Stimulated activated naive B cell treated with anti-CD40 and anti-IgM and Interleukin-4, amounts not matched to agents 10 μg/mL and 1 μg/mL and 100 μg/mL, for 72 hours (primary cell): ENCODE data around the gene CCDC137.

Experiments used
- ATAC-seq, 2 donors: fragments of 150-1000 bp; cut with Tn5 transposase; replicated peaks; 2 replicates each; pipeline ENCODE4 v1.10.0; 2021; ENCODE audit warnings: moderate library complexity in 1 of 2
- DNase-seq: peaks from one replicate; pipeline ENCODE4 v3.0.0; 2021
- H3K27ac Mint-ChIP-seq: one replicate; pipeline ENCODE4 v1.8.0; 2022; ENCODE audit warnings: mild to moderate bottlenecking, mixed read lengths
- H3K27me3 Mint-ChIP-seq, 2 donors: one replicate each; pipeline ENCODE4 v1.8.0; 2022; ENCODE audit warnings: mixed read lengths in 2 of 2
- H3K36me3 Mint-ChIP-seq, 2 donors: one replicate each; pipeline ENCODE4 v1.8.0; 2022; ENCODE audit warnings: mixed read lengths in 2 of 2, mild to moderate bottlenecking in 1 of 2
- H3K4me1 Mint-ChIP-seq, 2 donors: one replicate each; pipeline ENCODE4 v1.8.0; 2022; ENCODE audit warnings: mixed read lengths in 2 of 2, mild to moderate bottlenecking in 1 of 2
- H3K4me3 Mint-ChIP-seq, 2 donors: one replicate each; pipeline ENCODE4 v1.8.0; 2022; ENCODE audit warnings: mild to moderate bottlenecking in 2 of 2, mixed read lengths in 2 of 2, moderate library complexity in 1 of 2
- H3K9me3 Mint-ChIP-seq, 2 donors: one replicate each; pipeline ENCODE4 v1.8.0; 2022; ENCODE audit warnings: mixed read lengths in 2 of 2, mild to moderate bottlenecking in 1 of 2

The CCDC137 gene

GRCh38 chr17:81682565-81683207 is 16.1 kb downstream of the CCDC137 start:
- DNase-seq = no peak
- Mint-ChIP-seq H3K36me3 (peaks cover 25 to 38% of the 10 kb centered on the region in 2 donors), H3K27me3 (no peaks in the 10 kb centered on the region), H3K9me3 (no peaks in the 10 kb centered on the region), H3K27ac (peak overlapping the region; percentile 90), H3K4me3 (peak overlapping the region; percentile 84 to 85), H3K4me1 (peaks cover 29 to 40% of the 10 kb centered on the region in 2 donors)
- ATAC-seq = no peak

GRCh38 chr17:81683208-81683583 is 16.7 kb downstream of the CCDC137 start:
- DNase-seq (no peak), ATAC-seq (peak; percentile 16 to 19)
- peak overlapping the region; percentile 90 for H3K27ac Mint-ChIP-seq
- peaks cover 29 to 41% of the 10 kb centered on the region in 2 donors for H3K4me1 Mint-ChIP-seq
- H3K27me3 Mint-ChIP-seq = no peaks in the 10 kb centered on the region
- peaks cover 26 to 39% of the 10 kb centered on the region in 2 donors for H3K36me3 Mint-ChIP-seq
- peak overlapping the region; percentile 84 to 85 for H3K4me3 Mint-ChIP-seq
- H3K9me3 Mint-ChIP-seq = no peaks in the 10 kb centered on the region

GRCh38 chr17:81683584-81684441 is 17.3 kb downstream of the CCDC137 start, which contains the start of the genes ARL16 and HGS:
Gene ARL16, minus strand, starts transcription at chr17:81683797. Its CDS starts 44 bp downstream, at chr17:81683753.
Gene HGS, plus strand, starts transcription at chr17:81684011. Its CDS starts 56 bp downstream, at chr17:81684067.
- peak; percentile 96 to 97 for ATAC-seq
- Mint-ChIP-seq H3K4me1 (peaks cover 32 to 44% of the 10 kb centered on the region in 2 donors), H3K9me3 (no peaks in the 10 kb centered on the region), H3K36me3 (peaks cover 28 to 43% of the 10 kb centered on the region in 2 donors), H3K27ac (peak within 1 kb of the TSS; percentile 92), H3K27me3 (no peaks in the 10 kb centered on the region), H3K4me3 (peak within 1 kb of the TSS; percentile 84 to 85)
- DNase-seq = peak; percentile 98

- Mint-ChIP-seq H3K4me3 (peak overlapping the region; percentile 84 to 85), H3K36me3 (peaks cover 34 to 46% of the 10 kb centered on the region in 2 donors), H3K9me3 (no peaks in the 10 kb centered on the region), H3K27ac (peak overlapping the region; percentile 92), H3K4me1 (peaks cover 30 to 51% of the 10 kb centered on the region in 2 donors), H3K27me3 (no peaks in the 10 kb centered on the region)
- ATAC-seq (no peak), DNase-seq (no peak)
Observed at GRCh38 chr17:81684442-81684911, 17.9 kb downstream of the CCDC137 start.

DNA sequence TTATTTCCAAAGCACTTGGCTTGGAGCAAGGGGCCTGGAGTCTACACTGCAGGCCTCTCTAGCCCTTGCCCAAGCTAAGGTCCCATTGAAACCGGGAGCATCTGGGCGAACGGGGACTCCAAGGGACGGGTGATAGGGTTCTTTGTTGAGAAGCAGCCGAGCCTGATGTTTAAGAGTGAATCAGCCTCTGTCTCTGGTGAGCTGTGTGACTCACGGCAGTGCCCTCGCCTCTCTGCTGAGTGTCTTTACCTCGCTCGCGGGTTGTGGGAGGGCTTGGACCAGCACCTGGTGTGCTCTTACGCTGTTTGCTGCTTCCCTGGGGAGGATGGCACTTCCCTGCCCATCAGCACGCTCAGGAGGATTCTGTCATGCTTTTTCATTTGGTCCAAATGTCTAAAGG is 18.6 kb downstream of the CCDC137 start:
- Mint-ChIP-seq H3K27me3 (no peaks in the 10 kb centered on the region), H3K4me3 (peak overlapping the region; percentile 84 to 85), H3K27ac (peak overlapping the region; percentile 92), H3K4me1 (peaks cover 30 to 57% of the 10 kb centered on the region in 2 donors), H3K9me3 (no peaks in the 10 kb centered on the region), H3K36me3 (peaks cover 41 to 49% of the 10 kb centered on the region in 2 donors)
- no peak for DNase-seq
- no peak for ATAC-seq

- H3K4me3 Mint-ChIP-seq = no peak overlapping the region
- H3K36me3 Mint-ChIP-seq = peaks cover 44 to 55% of the 10 kb centered on the region in 2 donors
- DNase-seq = no peak
- H3K4me1 Mint-ChIP-seq = peaks cover 29 to 64% of the 10 kb centered on the region in 2 donors
- no peaks in the 10 kb centered on the region for H3K27me3 Mint-ChIP-seq
- H3K27ac Mint-ChIP-seq = peak overlapping the region; percentile 71
- no peak for ATAC-seq
- H3K9me3 Mint-ChIP-seq = no peaks in the 10 kb centered on the region
Observed at GRCh38 chr17:81686614-81687013, 20.1 kb downstream of the CCDC137 start.

DNA sequence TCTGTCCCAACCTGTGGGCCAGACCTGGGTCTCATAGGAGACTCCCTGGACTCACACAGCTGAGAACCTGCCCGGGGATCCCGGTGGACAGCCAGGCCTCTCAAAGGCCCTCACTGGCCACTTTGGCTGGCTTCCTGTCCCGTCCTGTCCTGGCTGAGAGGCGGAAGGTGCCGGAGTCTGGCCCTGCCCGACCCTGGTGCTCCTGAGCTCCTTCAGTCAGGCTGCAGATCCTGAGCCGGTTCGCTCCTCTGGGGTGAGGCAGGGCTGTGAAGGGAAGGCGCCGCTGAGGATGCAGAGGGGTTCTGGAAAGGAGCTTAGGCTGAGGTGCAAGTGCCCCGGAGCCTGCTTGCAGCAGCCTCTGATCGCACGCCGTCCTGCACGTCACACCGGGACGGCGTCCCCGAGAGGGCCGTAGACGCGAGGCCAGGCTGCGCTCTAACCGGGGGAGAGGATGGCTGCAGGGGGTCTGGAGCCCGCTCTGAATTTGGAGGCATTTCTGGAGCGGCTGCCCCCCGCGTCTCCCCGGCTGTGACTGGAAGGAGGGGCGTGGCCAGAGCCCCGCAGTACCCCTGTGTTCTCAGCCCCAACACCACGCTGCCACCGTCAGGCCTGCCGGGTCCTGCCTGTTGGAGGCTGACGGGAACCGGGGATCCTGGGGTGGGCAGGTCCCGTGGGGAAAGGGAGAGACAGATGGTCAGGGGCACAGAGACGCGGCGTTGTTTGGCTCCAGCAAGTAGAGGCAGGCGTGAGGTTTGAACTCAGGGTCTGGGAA is 21.4 kb downstream of the CCDC137 start:
- Mint-ChIP-seq H3K27me3 (no peaks in the 10 kb centered on the region), H3K4me3 (no peak overlapping the region), H3K27ac (no peak overlapping the region), H3K4me1 (peaks cover 24 to 53% of the 10 kb centered on the region in 2 donors), H3K36me3 (peaks cover 41 to 62% of the 10 kb centered on the region in 2 donors), H3K9me3 (no peaks in the 10 kb centered on the region)
- ATAC-seq = no peak
- no peak for DNase-seq

- peaks cover 23 to 51% of the 10 kb centered on the region in 2 donors for H3K4me1 Mint-ChIP-seq
- no peaks in the 10 kb centered on the region for H3K27me3 Mint-ChIP-seq
- peaks cover 41 to 62% of the 10 kb centered on the region in 2 donors for H3K36me3 Mint-ChIP-seq
- DNase-seq (no peak), ATAC-seq (no peak)
- H3K27ac Mint-ChIP-seq = no peak overlapping the region
- no peaks in the 10 kb centered on the region for H3K9me3 Mint-ChIP-seq
- H3K4me3 Mint-ChIP-seq = no peak overlapping the region
Observed at GRCh38 chr17:81688616-81689015, 22.1 kb downstream of the CCDC137 start.

GRCh38 chr17:81690066-81690465 is 23.5 kb downstream of the CCDC137 start:
- Mint-ChIP-seq H3K36me3 (peaks cover 41 to 56% of the 10 kb centered on the region in 2 donors), H3K9me3 (no peaks in the 10 kb centered on the region)

GRCh38 chr17:81690549-81690948 is 24.0 kb downstream of the CCDC137 start:
- peaks cover 37 to 52% of the 10 kb centered on the region in 2 donors for H3K36me3 Mint-ChIP-seq
- DNase-seq (no peak), ATAC-seq (no peak)
- no peak overlapping the region for H3K4me3 Mint-ChIP-seq
- no peaks in the 10 kb centered on the region for H3K27me3 Mint-ChIP-seq
- no peak overlapping the region for H3K27ac Mint-ChIP-seq
- H3K4me1 Mint-ChIP-seq = peaks cover 14 to 38% of the 10 kb centered on the region in 2 donors
- H3K9me3 Mint-ChIP-seq = no peaks in the 10 kb centered on the region

More at GRCh38 chr17:81690066-81690465, 23.5 kb downstream of the CCDC137 start:
- H3K4me3 Mint-ChIP-seq = no peak overlapping the region
- no peak for DNase-seq
- H3K27me3 Mint-ChIP-seq = no peaks in the 10 kb centered on the region
- no peak for ATAC-seq
- H3K4me1 Mint-ChIP-seq = peaks cover 18 to 43% of the 10 kb centered on the region in 2 donors
- H3K27ac Mint-ChIP-seq = no peak overlapping the region

DNA sequence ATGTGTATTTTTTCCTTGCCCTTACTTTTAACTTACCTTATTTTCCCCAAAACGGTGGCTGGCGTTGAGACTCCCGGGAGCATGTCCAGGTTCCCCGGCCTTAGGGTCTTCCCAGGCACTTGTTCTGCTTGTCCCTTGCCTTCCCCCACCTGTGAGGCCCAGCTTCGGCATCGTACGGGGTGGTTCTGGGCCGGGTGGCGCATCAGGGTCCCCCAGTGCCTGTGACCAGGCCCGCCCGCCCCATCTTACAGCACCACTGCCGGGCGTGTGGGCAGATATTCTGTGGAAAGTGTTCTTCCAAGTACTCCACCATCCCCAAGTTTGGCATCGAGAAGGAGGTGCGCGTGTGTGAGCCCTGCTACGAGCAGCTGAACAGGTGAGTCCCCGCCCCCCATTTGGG is 24.7 kb downstream of the CCDC137 start:
- peaks cover 34 to 51% of the 10 kb centered on the region in 2 donors for H3K36me3 Mint-ChIP-seq
- ATAC-seq (no peak), DNase-seq (no peak)
- H3K4me3 Mint-ChIP-seq = no peak overlapping the region
- no peaks in the 10 kb centered on the region for H3K9me3 Mint-ChIP-seq
- H3K27me3 Mint-ChIP-seq = no peaks in the 10 kb centered on the region
- no peak overlapping the region for H3K27ac Mint-ChIP-seq
- peaks cover 13 to 34% of the 10 kb centered on the region in 2 donors for H3K4me1 Mint-ChIP-seq

DNA sequence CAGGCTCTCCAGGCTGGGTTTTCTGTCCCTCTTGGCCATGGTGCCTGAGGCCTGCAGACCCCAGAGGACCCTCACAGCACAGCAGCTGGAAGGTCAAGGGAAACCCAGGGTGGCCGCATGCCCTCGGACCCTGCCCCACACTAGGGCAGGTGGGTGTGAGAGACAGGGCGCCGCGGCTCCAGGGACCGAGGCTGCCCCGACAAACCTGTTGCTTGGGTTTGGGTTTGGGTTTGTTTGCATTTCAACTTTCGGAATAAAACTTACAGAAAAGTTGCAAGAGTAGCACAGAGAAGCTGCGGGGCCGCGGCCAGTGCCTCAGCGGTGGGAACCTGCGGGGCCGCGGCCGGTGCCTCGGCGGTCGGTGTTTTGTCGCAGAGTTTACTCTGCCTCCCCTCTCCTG is 25.1 kb downstream of the CCDC137 start:
- no peaks in the 10 kb centered on the region for H3K9me3 Mint-ChIP-seq
- DNase-seq (no peak), ATAC-seq (no peak)
- H3K4me1 Mint-ChIP-seq = peaks cover 11 to 31% of the 10 kb centered on the region in 2 donors
- no peak overlapping the region for H3K27ac Mint-ChIP-seq
- H3K27me3 Mint-ChIP-seq = no peaks in the 10 kb centered on the region
- peaks cover 32 to 48% of the 10 kb centered on the region in 2 donors for H3K36me3 Mint-ChIP-seq
- H3K4me3 Mint-ChIP-seq = no peak overlapping the region

- peaks cover 39 to 48% of the 10 kb centered on the region in 2 donors for H3K36me3 Mint-ChIP-seq
- H3K4me1 Mint-ChIP-seq = peaks cover 4 to 32% of the 10 kb centered on the region in 2 donors
- no peak for DNase-seq
- H3K27ac Mint-ChIP-seq = no peak overlapping the region
- H3K9me3 Mint-ChIP-seq = no peaks in the 10 kb centered on the region
- ATAC-seq = no peak
- H3K27me3 Mint-ChIP-seq = no peaks in the 10 kb centered on the region
- H3K4me3 Mint-ChIP-seq = no peak overlapping the region
Observed at GRCh38 chr17:81693509-81694210, 27.1 kb downstream of the CCDC137 start.
